Measurements from ENCODE around the gene NUP107. TPM values are rescaled to one million over a fixed set of nuclear protein-coding genes. Genes with fewer than 3 reads are reported as not detected.

NUP107 gene
- total RNA-seq, 4 donors from 2014 or later: 14.2 to 48.4 (median 36.2) TPM

GRCh38 chr12:68771223-68771925 lies 84.6 kb downstream of the NUP107 start:
- TF ChIP-seq, protein P1, sequence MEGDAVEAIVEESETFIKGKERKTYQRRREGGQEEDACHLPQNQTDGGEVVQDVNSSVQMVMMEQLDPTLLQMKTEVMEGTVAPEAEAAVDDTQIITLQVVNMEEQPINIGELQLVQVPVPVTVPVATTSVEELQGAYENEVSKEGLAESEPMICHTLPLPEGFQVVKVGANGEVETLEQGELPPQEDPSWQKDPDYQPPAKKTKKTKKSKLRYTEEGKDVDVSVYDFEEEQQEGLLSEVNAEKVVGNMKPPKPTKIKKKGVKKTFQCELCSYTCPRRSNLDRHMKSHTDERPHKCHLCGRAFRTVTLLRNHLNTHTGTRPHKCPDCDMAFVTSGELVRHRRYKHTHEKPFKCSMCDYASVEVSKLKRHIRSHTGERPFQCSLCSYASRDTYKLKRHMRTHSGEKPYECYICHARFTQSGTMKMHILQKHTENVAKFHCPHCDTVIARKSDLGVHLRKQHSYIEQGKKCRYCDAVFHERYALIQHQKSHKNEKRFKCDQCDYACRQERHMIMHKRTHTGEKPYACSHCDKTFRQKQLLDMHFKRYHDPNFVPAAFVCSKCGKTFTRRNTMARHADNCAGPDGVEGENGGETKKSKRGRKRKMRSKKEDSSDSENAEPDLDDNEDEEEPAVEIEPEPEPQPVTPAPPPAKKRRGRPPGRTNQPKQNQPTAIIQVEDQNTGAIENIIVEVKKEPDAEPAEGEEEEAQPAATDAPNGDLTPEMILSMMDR (IDR thresholded peaks at IDR 0.05): no peak
- TF ChIP-seq POLR2A (IDR thresholded peaks at IDR 0.05): no peak
- no peaks in the 10 kb centered on the region for H3K9me3 ChIP-seq
- intact Hi-C loops (cut with DNase I): no loop called here
- no peaks in the 10 kb centered on the region for H3K27me3 ChIP-seq
- H3K27ac ChIP-seq: no peak overlapping the region
- H3K4me3 ChIP-seq: no peak overlapping the region
- 66 to 87% methylated on average over 5 of the region's 5 CpGs for WGBS, 2 donors
- no peak for DNase-seq
- peaks cover 0 to 11% (median 0%) of the 10 kb centered on the region in 3 donors for H3K36me3 ChIP-seq
- no peaks in the 10 kb centered on the region for H3K4me1 ChIP-seq

DNA sequence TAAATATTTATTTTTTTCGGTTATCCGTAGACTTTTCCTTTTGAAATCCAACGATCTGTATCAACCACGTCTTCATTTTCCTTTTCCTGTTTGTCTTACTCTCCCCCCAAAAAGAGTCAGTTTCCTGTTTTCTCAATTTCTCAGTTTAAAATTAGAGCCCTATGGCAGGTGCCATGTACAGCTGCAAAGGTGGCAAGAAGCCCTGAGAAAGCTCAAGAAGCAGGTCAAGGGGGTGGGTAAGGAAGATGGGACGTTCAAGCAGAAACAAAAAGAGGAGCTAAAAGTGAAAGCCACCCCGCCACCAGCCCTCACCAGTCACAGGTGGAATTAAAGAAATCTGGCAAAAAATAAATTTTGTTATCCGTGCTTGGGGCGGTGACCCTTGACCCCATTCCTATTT lies 85.9 kb downstream of the NUP107 start:
- no peak for TF ChIP-seq POLR2A (IDR thresholded peaks at IDR 0.05)
- TF ChIP-seq, protein P1 (IDR thresholded peaks at IDR 0.05): no peak

GRCh38 chr12:68773582-68773981 lies 86.8 kb downstream of the NUP107 start:
- intact Hi-C loops (cut with DNase I): no loop called here
- 90 to 91% methylated on average over 5 of the region's 5 CpGs for WGBS, 2 donors
- TF ChIP-seq, protein P1 (IDR thresholded peaks at IDR 0.05): no peak
- no peak for TF ChIP-seq POLR2A (IDR thresholded peaks at IDR 0.05)
- DNase-seq: no peak
- no peak overlapping the region for H3K4me3 ChIP-seq
- H3K4me1 ChIP-seq: no peaks in the 10 kb centered on the region
- H3K27ac ChIP-seq: no peak overlapping the region
- H3K27me3 ChIP-seq: no peaks in the 10 kb centered on the region
- no peaks in the 10 kb centered on the region for H3K36me3 ChIP-seq
- H3K9me3 ChIP-seq: no peaks in the 10 kb centered on the region

More for the DNA sequence above, 85.9 kb downstream of the NUP107 start:
- Histone ChIP-seq H3K27me3 (no peaks in the 10 kb centered on the region), H3K27ac (no peak overlapping the region), H3K36me3 (no peaks in the 10 kb centered on the region), H3K4me3 (no peak overlapping the region), H3K4me1 (no peaks in the 10 kb centered on the region), H3K9me3 (no peaks in the 10 kb centered on the region)
- no peak for DNase-seq
- intact Hi-C loops (cut with DNase I): no loop called here
- 69 to 72% methylated on average over 8 of the region's 8 CpGs for WGBS, 2 donors

- DNase-seq: no peak
- Histone ChIP-seq H3K4me1 (no peaks in the 10 kb centered on the region), H3K9me3 (no peaks in the 10 kb centered on the region), H3K36me3 (no peaks in the 10 kb centered on the region), H3K27ac (no peak overlapping the region), H3K27me3 (no peaks in the 10 kb centered on the region), H3K4me3 (no peak overlapping the region)
- WGBS, 2 donors: 84 to 90% methylated on average over 6 to 7 of the region's 7 CpGs
- TF ChIP-seq, protein P1 (IDR thresholded peaks at IDR 0.05): no peak
- TF ChIP-seq POLR2A (IDR thresholded peaks at IDR 0.05): no peak
- intact Hi-C loops (cut with DNase I): no loop called here
These were observed 88.4 kb downstream of the NUP107 start for GRCh38 chr12:68775121-68775630.

DNA sequence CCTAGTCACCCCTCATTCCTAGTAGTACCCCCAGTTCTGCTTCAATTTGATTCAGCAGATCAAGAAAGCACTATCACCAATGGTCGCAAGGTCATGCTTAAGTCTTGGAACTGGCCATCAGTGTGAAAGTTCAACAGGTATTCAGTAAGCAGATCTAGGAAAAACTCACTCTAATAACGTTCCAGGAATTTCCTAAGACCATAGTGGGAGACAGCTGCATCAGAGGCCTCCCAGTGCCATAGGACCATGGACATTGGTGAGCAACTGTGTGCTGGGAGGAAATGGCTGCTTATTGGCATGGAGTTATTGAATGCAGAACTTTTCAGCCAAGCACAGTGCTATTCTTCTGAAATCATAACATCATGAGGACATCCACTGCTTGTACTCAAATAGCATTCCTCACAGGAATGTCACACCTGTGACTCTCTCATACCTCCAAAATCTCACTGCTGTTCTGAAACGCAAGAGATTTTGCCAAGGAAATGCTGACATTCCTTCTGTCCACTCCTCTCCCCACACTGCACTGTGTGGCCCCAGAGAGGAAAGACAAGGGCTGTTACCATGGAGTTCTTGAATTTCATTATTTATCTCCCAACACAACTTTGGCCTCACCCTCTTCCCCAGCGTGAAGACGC lies 90.3 kb downstream of the NUP107 start:
- Histone ChIP-seq H3K27ac (no peak overlapping the region), H3K4me3 (no peak overlapping the region), H3K4me1 (peaks cover 0 to 7% (median 0%) of the 10 kb centered on the region in 3 donors), H3K36me3 (no peaks in the 10 kb centered on the region), H3K9me3 (no peaks in the 10 kb centered on the region), H3K27me3 (no peaks in the 10 kb centered on the region)
- DNase-seq: no peak
- TF ChIP-seq, protein P1 (IDR thresholded peaks at IDR 0.05): no peak
- TF ChIP-seq POLR2A (IDR thresholded peaks at IDR 0.05): no peak
- 79% methylated on average over 4 to 5 of the region's 5 CpGs for WGBS, 2 donors
- intact Hi-C loops (cut with DNase I): no loop called here
